ENCODE measurements around the gene ZNF816.

ZNF816 gene

GRCh38 chr19:52962394-52963246, at the start of gene ZNF816:
TSS of gene ZNF816 (minus strand) at chr19:52962881. CDS start at chr19:52956089, 6,792 bp downstream.
- H3K27me3 Mint-ChIP-seq (ENCODE audit: low read depth): no peaks in the 10 kb centered on the region
- peaks cover 15% of the 10 kb centered on the region for H3K4me1 Mint-ChIP-seq (ENCODE audit: low read depth)
- peaks cover 43% of the 10 kb centered on the region for H3K36me3 Mint-ChIP-seq (ENCODE audit: low read depth)
- peak within 1 kb of the TSS; percentile 96 for H3K4me3 Mint-ChIP-seq
- DNase-seq (ENCODE audit: low spot score): peak; percentile 98
- H3K9me3 Mint-ChIP-seq: peaks cover 54% of the 10 kb centered on the region
- H3K27ac Mint-ChIP-seq: peak within 1 kb of the TSS; percentile 89

DNA sequence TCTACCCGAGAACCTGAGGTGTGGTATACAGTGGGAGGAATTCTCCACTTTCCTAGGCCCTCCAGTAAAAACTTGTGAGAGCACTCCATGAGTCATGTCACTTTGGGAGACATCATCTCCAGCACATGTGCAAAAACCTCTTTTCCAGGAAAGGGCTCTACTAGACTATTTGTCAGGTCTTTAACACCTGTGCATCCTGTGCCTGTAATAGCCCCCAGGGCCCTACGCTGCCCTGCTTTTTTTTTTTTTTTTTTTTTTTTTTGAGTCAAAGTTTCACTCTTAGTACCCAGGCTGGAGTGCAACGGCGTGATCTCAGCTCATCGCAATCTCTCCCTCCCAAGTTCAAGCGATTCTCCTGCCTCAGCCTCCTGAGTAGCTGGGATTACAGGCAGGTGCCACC, 49.3 kb upstream of the ZNF816 start:
- H3K4me1 Mint-ChIP-seq (ENCODE audit: low read depth): no peaks in the 10 kb centered on the region
- no peak overlapping the region for H3K27ac Mint-ChIP-seq
- no peak overlapping the region for H3K4me3 Mint-ChIP-seq
- DNase-seq (ENCODE audit: low spot score): no peak
- peaks cover 57% of the 10 kb centered on the region for H3K9me3 Mint-ChIP-seq
- H3K36me3 Mint-ChIP-seq (ENCODE audit: low read depth): no peaks in the 10 kb centered on the region
- no peaks in the 10 kb centered on the region for H3K27me3 Mint-ChIP-seq (ENCODE audit: low read depth)

- Mint-ChIP-seq H3K27me3 (ENCODE audit: low read depth) (no peaks in the 10 kb centered on the region), H3K4me3 (no peak overlapping the region), H3K36me3 (ENCODE audit: low read depth) (no peaks in the 10 kb centered on the region), H3K27ac (no peak overlapping the region), H3K9me3 (peaks cover 60% of the 10 kb centered on the region), H3K4me1 (ENCODE audit: low read depth) (no peaks in the 10 kb centered on the region)
- DNase-seq (ENCODE audit: low spot score): no peak
These were observed 47.8 kb upstream of the ZNF816 start for GRCh38 chr19:53010494-53010893.

GRCh38 chr19:53008061-53008778, 45.5 kb upstream of the ZNF816 start:
- no peak for DNase-seq (ENCODE audit: low spot score)
- H3K27ac Mint-ChIP-seq: no peak overlapping the region
- H3K4me3 Mint-ChIP-seq: no peak overlapping the region
- no peaks in the 10 kb centered on the region for H3K36me3 Mint-ChIP-seq (ENCODE audit: low read depth)
- no peaks in the 10 kb centered on the region for H3K4me1 Mint-ChIP-seq (ENCODE audit: low read depth)
- no peaks in the 10 kb centered on the region for H3K27me3 Mint-ChIP-seq (ENCODE audit: low read depth)
- H3K9me3 Mint-ChIP-seq: peaks cover 55% of the 10 kb centered on the region

GRCh38 chr19:53007606-53008005, 44.9 kb upstream of the ZNF816 start:
- peaks cover 51% of the 10 kb centered on the region for H3K9me3 Mint-ChIP-seq
- H3K4me3 Mint-ChIP-seq: no peak overlapping the region
- H3K27me3 Mint-ChIP-seq (ENCODE audit: low read depth): no peaks in the 10 kb centered on the region
- H3K27ac Mint-ChIP-seq: no peak overlapping the region
- no peaks in the 10 kb centered on the region for H3K4me1 Mint-ChIP-seq (ENCODE audit: low read depth)
- no peak for DNase-seq (ENCODE audit: low spot score)
- H3K36me3 Mint-ChIP-seq (ENCODE audit: low read depth): no peaks in the 10 kb centered on the region

- Mint-ChIP-seq H3K27ac (no peak overlapping the region), H3K4me1 (ENCODE audit: low read depth) (no peaks in the 10 kb centered on the region), H3K27me3 (ENCODE audit: low read depth) (no peaks in the 10 kb centered on the region), H3K36me3 (ENCODE audit: low read depth) (no peaks in the 10 kb centered on the region), H3K4me3 (no peak overlapping the region), H3K9me3 (peaks cover 51% of the 10 kb centered on the region)
- no peak for DNase-seq (ENCODE audit: low spot score)
These were observed 44.5 kb upstream of the ZNF816 start for GRCh38 chr19:53007200-53007599.

- H3K4me1 Mint-ChIP-seq (ENCODE audit: low read depth): no peaks in the 10 kb centered on the region
These were observed 41.6 kb upstream of the ZNF816 start for GRCh38 chr19:53004242-53004641.

GRCh38 chr19:53002479-53002878, 39.8 kb upstream of the ZNF816 start:
- Mint-ChIP-seq H3K4me1 (ENCODE audit: low read depth) (no peaks in the 10 kb centered on the region), H3K27me3 (ENCODE audit: low read depth) (no peaks in the 10 kb centered on the region), H3K27ac (no peak overlapping the region), H3K4me3 (no peak overlapping the region), H3K9me3 (peaks cover 31% of the 10 kb centered on the region), H3K36me3 (ENCODE audit: low read depth) (no peaks in the 10 kb centered on the region)
- no peak for DNase-seq (ENCODE audit: low spot score)

More at GRCh38 chr19:53004242-53004641, 41.6 kb upstream of the ZNF816 start:
- Mint-ChIP-seq H3K9me3 (peaks cover 36% of the 10 kb centered on the region), H3K4me3 (no peak overlapping the region), H3K36me3 (ENCODE audit: low read depth) (no peaks in the 10 kb centered on the region), H3K27ac (no peak overlapping the region), H3K27me3 (ENCODE audit: low read depth) (no peaks in the 10 kb centered on the region)
- DNase-seq (ENCODE audit: low spot score): no peak

- no peak overlapping the region for H3K4me3 Mint-ChIP-seq
- H3K9me3 Mint-ChIP-seq: peaks cover 18% of the 10 kb centered on the region
- no peaks in the 10 kb centered on the region for H3K36me3 Mint-ChIP-seq (ENCODE audit: low read depth)
- no peaks in the 10 kb centered on the region for H3K27me3 Mint-ChIP-seq (ENCODE audit: low read depth)
- no peak for DNase-seq (ENCODE audit: low spot score)
- no peak overlapping the region for H3K27ac Mint-ChIP-seq
- peaks cover 5% of the 10 kb centered on the region for H3K4me1 Mint-ChIP-seq (ENCODE audit: low read depth)
These were observed 35.3 kb upstream of the ZNF816 start for GRCh38 chr19:52997975-52998374.

DNA sequence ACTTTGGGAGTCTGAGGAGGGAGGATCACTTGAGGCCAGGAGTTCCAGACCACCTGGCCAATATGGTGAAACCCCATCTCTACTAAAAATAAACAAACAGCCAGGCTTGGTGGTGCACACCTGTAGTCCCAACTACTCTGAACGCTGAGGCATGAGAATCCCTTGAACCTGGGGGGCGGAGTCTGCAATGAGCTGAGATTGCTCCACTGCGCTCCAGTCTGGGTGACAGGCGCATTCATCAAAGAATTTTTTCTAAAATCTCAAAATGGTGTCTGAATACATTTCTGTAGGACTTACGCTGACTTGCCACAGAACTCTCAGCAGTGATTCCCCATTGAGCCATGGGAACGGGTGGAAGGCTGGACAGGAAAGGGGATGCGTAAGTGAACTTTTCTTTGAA, 33.0 kb upstream of the ZNF816 start:
- Mint-ChIP-seq H3K27ac (no peak overlapping the region), H3K4me1 (ENCODE audit: low read depth) (peaks cover 5% of the 10 kb centered on the region), H3K9me3 (peaks cover 27% of the 10 kb centered on the region), H3K4me3 (no peak overlapping the region), H3K36me3 (ENCODE audit: low read depth) (peaks cover 1% of the 10 kb centered on the region), H3K27me3 (ENCODE audit: low read depth) (no peaks in the 10 kb centered on the region)
- DNase-seq (ENCODE audit: low spot score): no peak

DNA sequence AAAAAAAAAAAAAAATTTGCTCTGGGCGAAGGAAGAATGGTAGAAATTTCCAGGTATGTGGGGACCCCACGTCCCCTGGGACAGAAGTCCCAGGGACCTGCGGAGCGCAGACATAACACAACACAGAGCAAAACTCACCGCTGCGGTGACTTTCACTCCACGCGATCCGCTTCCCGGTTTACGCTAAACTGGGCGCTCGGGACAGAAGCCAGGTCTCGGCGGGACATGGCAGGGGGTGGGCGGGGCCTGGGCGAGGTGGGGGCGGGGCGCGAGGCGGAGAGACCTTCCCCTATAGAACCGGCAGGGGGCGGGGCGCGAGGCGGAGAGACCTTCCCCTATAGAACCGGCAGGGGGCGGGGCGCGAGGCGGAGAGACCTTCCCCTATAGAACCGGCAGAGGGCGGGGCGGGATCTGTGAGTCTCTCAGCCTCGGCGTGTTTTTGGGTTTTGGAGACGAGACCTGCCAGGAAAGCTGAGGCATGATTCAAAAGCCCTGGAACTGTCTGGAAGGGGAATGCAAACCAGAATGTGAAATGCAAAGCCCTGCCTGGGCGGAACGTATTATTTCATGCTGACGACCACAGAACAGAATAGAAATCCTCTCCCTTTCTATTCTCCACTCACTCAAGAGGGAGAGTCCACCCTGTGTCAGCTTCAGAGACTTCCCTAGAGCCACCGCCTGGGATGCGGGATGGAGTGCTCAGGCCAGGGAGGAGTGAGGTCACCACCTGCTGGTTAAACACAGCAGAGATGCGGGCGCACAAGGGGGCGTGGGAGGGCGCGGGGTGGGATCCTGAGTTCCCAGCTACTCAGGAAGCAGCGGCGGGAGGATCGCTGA, 30.9 kb upstream of the ZNF816 start:
- H3K9me3 Mint-ChIP-seq: peaks cover 31% of the 10 kb centered on the region
- no peaks in the 10 kb centered on the region for H3K27me3 Mint-ChIP-seq (ENCODE audit: low read depth)
- H3K4me3 Mint-ChIP-seq: peak overlapping the region; percentile 82
- H3K27ac Mint-ChIP-seq: no peak overlapping the region
- DNase-seq (ENCODE audit: low spot score): peak; percentile 76
- peaks cover 5% of the 10 kb centered on the region for H3K4me1 Mint-ChIP-seq (ENCODE audit: low read depth)
- peaks cover 1% of the 10 kb centered on the region for H3K36me3 Mint-ChIP-seq (ENCODE audit: low read depth)

GRCh38 chr19:52992109-52993004, 29.7 kb upstream of the ZNF816 start:
- Mint-ChIP-seq H3K27ac (no peak overlapping the region), H3K4me3 (peak overlapping the region; percentile 82), H3K9me3 (peaks cover 33% of the 10 kb centered on the region), H3K27me3 (ENCODE audit: low read depth) (no peaks in the 10 kb centered on the region), H3K36me3 (ENCODE audit: low read depth) (peaks cover 5% of the 10 kb centered on the region), H3K4me1 (ENCODE audit: low read depth) (peaks cover 5% of the 10 kb centered on the region)
- DNase-seq (ENCODE audit: low spot score): no peak

DNA sequence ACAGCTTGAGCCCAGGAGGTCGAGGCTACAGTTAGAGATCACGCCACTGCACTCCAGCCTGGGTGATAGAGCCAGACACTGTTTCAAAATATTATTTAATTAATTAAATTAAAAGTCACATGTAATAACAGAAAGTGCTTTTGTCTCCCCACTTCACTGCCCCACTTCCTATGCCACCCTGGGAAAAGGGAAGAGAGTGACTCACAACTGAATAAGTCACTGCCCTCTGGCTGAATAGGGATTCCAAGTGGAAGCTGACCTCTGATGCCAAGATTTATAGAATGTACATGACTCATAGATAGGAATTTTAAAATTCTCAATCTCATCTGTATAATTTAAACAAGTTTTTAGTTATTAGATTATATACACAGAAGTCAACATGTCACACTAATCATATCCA, 28.8 kb upstream of the ZNF816 start:
- H3K9me3 Mint-ChIP-seq: peaks cover 41% of the 10 kb centered on the region
- H3K4me1 Mint-ChIP-seq (ENCODE audit: low read depth): peaks cover 5% of the 10 kb centered on the region
- peaks cover 5% of the 10 kb centered on the region for H3K36me3 Mint-ChIP-seq (ENCODE audit: low read depth)
- no peaks in the 10 kb centered on the region for H3K27me3 Mint-ChIP-seq (ENCODE audit: low read depth)
- no peak overlapping the region for H3K27ac Mint-ChIP-seq
- DNase-seq (ENCODE audit: low spot score): no peak
- H3K4me3 Mint-ChIP-seq: no peak overlapping the region
